HEK293T (cell line): ENCODE data around the gene RYR1.

Experiments used
- CTCF ChIA-PET: fragments of 350-600 bp; formaldehyde crosslinking; extraction: SDS; loops from one replicate; lab custom pipeline; 2021; ENCODE audit warnings: antibody characterized with exemption, inconsistent platforms; lab: Yijun Ruan, JAX
- POLR2A ChIA-PET: fragments of 350-600 bp; formaldehyde crosslinking; extraction: SDS; loops from one replicate; lab custom pipeline; 2020; ENCODE audit warnings: antibody characterized with exemption, inconsistent platforms; lab: Yijun Ruan, JAX
- DNase-seq: peaks from one replicate; pipeline ENCODE4 v3.0.0; 2012; ENCODE audit warnings: mixed read lengths; ENCODE audit errors: extremely low spot score
- ARNT ChIP-seq: fragments of 450-650 bp; IDR thresholded peaks from 2 replicates; pipeline ENCODE4 v1.6.1; 2017; ENCODE audit warnings: mild to moderate bottlenecking
- BHLHE40 ChIP-seq: fragments of 450-650 bp; IDR thresholded peaks from 2 replicates; pipeline ENCODE4 v1.6.1; 2016; ENCODE audit warnings: mild to moderate bottlenecking, moderate library complexity, borderline replicate concordance
- CTBP1 ChIP-seq: fragments of 450-650 bp; IDR thresholded peaks from 2 replicates; pipeline ENCODE4 v1.6.1; 2016; ENCODE audit warnings: borderline replicate concordance
- ELF4 ChIP-seq: fragments of 450-650 bp; IDR thresholded peaks from 2 replicates; pipeline ENCODE4 v1.6.1; 2017; ENCODE audit warnings: antibody characterized with exemption
- FOXA1 ChIP-seq: fragments of 450-650 bp; IDR thresholded peaks from 2 replicates; pipeline ENCODE4 v1.6.1; 2016; ENCODE audit warnings: mild to moderate bottlenecking
- FOXK2 ChIP-seq: fragments of 450-650 bp; IDR thresholded peaks from 2 replicates; pipeline ENCODE4 v1.6.1; 2016; ENCODE audit warnings: mild to moderate bottlenecking
- FOXM1 ChIP-seq: fragments of 450-650 bp; IDR thresholded peaks from 2 replicates; pipeline ENCODE4 v1.6.1; 2017; ENCODE audit warnings: mild to moderate bottlenecking, borderline replicate concordance
- HDGF ChIP-seq: fragments of 450-650 bp; IDR thresholded peaks from 2 replicates; pipeline ENCODE4 v1.6.1; 2017; ENCODE audit warnings: antibody characterized with exemption, borderline replicate concordance
- L3MBTL2 ChIP-seq: fragments of 450-650 bp; conservative IDR thresholded peaks from 2 replicates; pipeline ENCODE4 v1.6.1; 2016; ENCODE audit warnings: mild to moderate bottlenecking
- LEF1 ChIP-seq: fragments of 450-650 bp; IDR thresholded peaks from 2 replicates; pipeline ENCODE4 v1.6.1; 2017; ENCODE audit warnings: mild to moderate bottlenecking, borderline replicate concordance
- NFRKB ChIP-seq: fragments of 450-650 bp; IDR thresholded peaks from 2 replicates; pipeline ENCODE4 v1.6.1; 2016; ENCODE audit warnings: mild to moderate bottlenecking, moderate library complexity
- PKNOX1 ChIP-seq: fragments of 450-650 bp; IDR thresholded peaks from 2 replicates; pipeline ENCODE4 v1.6.1; 2016
- SP1 ChIP-seq: fragments of 450-650 bp; IDR thresholded peaks from 2 replicates; pipeline ENCODE4 v1.6.1; 2017
- SUZ12 ChIP-seq: fragments of 450-650 bp; IDR thresholded peaks from 2 replicates; pipeline ENCODE4 v1.6.1; 2016; ENCODE audit warnings: mild to moderate bottlenecking
- TARDBP ChIP-seq: fragments of 450-650 bp; IDR thresholded peaks from 2 replicates; pipeline ENCODE4 v1.6.1; 2016
- ZNF384 ChIP-seq: fragments of 450-650 bp; IDR thresholded peaks from 2 replicates; pipeline ENCODE4 v1.6.1; 2016

RYR1 gene

GRCh38 chr19:38617764-38618589 lies 184.5 kb downstream of the RYR1 start, which contains the start of gene MAP4K1:
MAP4K1 (minus strand) TSS chr19:38617953; CDS start chr19:38617895, 58 bp downstream.
- POLR2A ChIA-PET = interaction anchor here (0.6 to 3.0 kb wide), 26 partner anchors 8 to 314 kb away, joined by 3 to 39 read pairs (median 6); partner anchors contain the start of genes ACTN4, FAM98C, NFKBIB and SIRT2
- DNase-seq = no peak
- TF ChIP-seq LEF1 (no peak), NFRKB (no peak), FOXA1 (no peak), CTBP1 (no peak), ELF4 (no peak)

GRCh38 chr19:38618590-38619360 lies 185.3 kb downstream of the RYR1 start, which contains the start of gene EIF3K:
EIF3K (plus strand) TSS chr19:38619188; CDS start chr19:38619269, 81 bp downstream.
- CTCF ChIA-PET = interaction anchor here (0.5 to 1.1 kb wide), 3 partner anchors 8 to 18 kb away, joined by 3 to 4 read pairs (median 4); no protein-coding TSS in a partner anchor
- POLR2A ChIA-PET = interaction anchor here (0.6 to 3.0 kb wide), 34 partner anchors 9 to 313 kb away, joined by 3 to 39 read pairs (median 5); partner anchors contain the start of genes ACTN4, FAM98C, GGN and NFKBIB
- TF ChIP-seq FOXA1 = no peak
- no peak for TF ChIP-seq FOXK2
- no peak for TF ChIP-seq CTBP1
- TF ChIP-seq BHLHE40 = no peak
- no peak for TF ChIP-seq HDGF
- no peak for TF ChIP-seq NFRKB
- TF ChIP-seq ELF4 = peak; percentile 26
- TF ChIP-seq L3MBTL2 = peak; percentile 61
- TF ChIP-seq SUZ12 = no peak
- TF ChIP-seq LEF1 = no peak
- peak; percentile 87 for TF ChIP-seq PKNOX1
- TF ChIP-seq ARNT = no peak
- no peak for TF ChIP-seq TARDBP
- no peak for TF ChIP-seq FOXM1
- no peak for TF ChIP-seq ZNF384
- no peak for TF ChIP-seq SP1
- DNase-seq = peak; percentile 99

More at GRCh38 chr19:38617764-38618589, 184.5 kb downstream of the RYR1 start, which contains the start of gene MAP4K1:
- CTCF ChIA-PET = interaction anchor here (0.8 to 1.1 kb wide), 3 partner anchors 17 to 215 kb away, joined by 3 to 4 read pairs (median 3); partner anchors contain the start of gene FAM98C

DNA sequence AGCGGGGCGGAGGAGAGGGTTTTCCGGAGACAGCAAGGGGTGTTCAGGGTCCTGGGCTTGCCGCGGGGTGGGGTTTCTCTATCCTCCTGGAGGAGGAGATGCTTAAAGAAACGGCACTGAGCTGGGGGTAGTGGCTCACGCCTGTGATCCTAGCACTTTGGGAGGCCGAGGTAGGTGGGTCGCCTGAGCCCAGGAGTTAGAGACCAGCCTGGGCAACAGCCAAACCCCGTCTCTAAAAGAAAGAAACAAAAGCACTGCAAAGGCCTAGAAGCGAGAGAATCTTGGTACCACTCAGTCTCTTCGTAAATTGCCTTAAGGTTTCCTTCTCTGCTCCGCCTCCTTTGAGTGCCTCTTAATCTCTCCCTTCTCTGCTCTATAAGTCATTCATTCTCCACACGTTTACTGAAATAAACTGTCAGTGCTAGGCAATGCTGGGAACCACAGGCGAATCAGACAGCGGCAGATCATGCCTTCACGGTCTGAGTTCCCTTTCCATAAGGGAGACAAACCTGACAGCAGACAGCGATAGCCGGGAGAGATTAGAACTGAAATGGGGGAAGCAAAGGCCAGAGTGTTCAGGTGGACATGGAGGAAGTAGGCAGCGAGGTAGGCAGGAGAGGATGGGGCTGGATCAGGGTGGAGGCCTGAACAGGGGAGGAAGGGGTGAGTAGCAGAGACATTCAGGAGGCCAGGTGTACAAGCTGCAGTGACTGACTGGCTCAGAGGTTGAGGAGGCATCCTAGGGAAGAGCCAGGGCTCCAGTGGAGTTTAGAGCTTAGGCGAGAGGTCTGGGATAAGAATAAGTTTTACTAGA lies 186.1 kb downstream of the RYR1 start:
- POLR2A ChIA-PET = interaction anchor here (0.7 to 3.0 kb wide), 27 partner anchors 9 to 245 kb away, joined by 3 to 39 read pairs (median 6); partner anchors contain the start of genes ACTN4, FAM98C, GGN and PSMD8
- no peak for DNase-seq
- TF ChIP-seq BHLHE40 (no peak), PKNOX1 (no peak), SUZ12 (no peak)
- CTCF ChIA-PET = no interaction called here

GRCh38 chr19:38624822-38625221 lies 191.3 kb downstream of the RYR1 start:
- ChIA-PET POLR2A (no interaction called here), CTCF (no interaction called here)
- TF ChIP-seq PKNOX1 (no peak), SUZ12 (no peak)
- no peak for DNase-seq

DNA sequence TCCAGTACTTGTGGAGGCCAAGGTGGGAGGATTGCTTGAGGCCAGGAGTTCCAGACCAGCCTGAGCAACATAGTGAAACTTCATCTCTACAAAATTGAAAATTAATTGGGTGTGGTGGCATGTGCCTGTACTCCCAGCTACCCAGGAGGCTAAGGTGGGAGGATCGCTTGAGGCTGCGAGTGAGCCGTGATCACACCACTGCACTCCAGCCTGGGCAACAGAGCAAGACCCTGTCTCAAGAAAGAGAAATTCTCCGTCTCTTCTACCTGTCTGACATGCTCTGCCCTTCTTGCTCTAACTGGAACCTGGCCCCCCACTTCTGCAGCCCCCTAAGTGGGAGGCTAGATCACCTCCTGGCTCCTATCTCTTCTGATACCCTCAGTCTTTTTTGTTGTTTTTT lies 192.9 kb downstream of the RYR1 start:
- ChIA-PET POLR2A (interaction anchor here (1.1 kb wide), 1 partner anchor 115 kb away, joined by 3 read pairs; no protein-coding TSS in a partner anchor), CTCF (no interaction called here)
- no peak for DNase-seq
- no peak for TF ChIP-seq ARNT
- TF ChIP-seq SP1 = no peak
- no peak for TF ChIP-seq FOXM1
- TF ChIP-seq ELF4 = no peak
- no peak for TF ChIP-seq BHLHE40
- TF ChIP-seq FOXA1 = no peak
- TF ChIP-seq CTBP1 = no peak
- no peak for TF ChIP-seq NFRKB
- TF ChIP-seq PKNOX1 = no peak
- TF ChIP-seq ZNF384 = no peak
- no peak for TF ChIP-seq L3MBTL2
